Activated B cell treated with CpG ODN at 0.5 μM for 24 hours (primary cell): ENCODE measurements around the gene UBE2U. TPM values are rescaled to one million over a fixed set of nuclear protein-coding genes. Genes with fewer than 3 reads are reported as not detected.

ENCODE experiments used
- ATAC-seq: fragments of 200-7000 bp; cut with Tn5 transposase; one replicate; pipeline ENCODE4 v1.10.0; 2021; ENCODE audit warnings: low read depth, mild to moderate bottlenecking, moderate library complexity
- CTCF ChIA-PET: fragments of 350-600 bp; sonication (Branson Sonifier 250); formaldehyde crosslinking; loops from one replicate; lab custom pipeline; 2021; ENCODE audit warnings: antibody characterized with exemption; lab: Charles Lee
- POLR2A ChIA-PET: fragments of 350-600 bp; sonication (Branson Sonifier 250); formaldehyde crosslinking; loops from one replicate; lab custom pipeline; 2021; ENCODE audit warnings: antibody characterized with exemption; lab: Charles Lee
- DNase-seq: peaks from one replicate; pipeline ENCODE4 v3.0.0; 2022
- H3K27ac Mint-ChIP-seq: one replicate; pipeline ENCODE4 v1.8.0; 2020; ENCODE audit warnings: mixed read lengths
- H3K27me3 Mint-ChIP-seq: one replicate; pipeline ENCODE4 v1.8.0; 2021; ENCODE audit warnings: mixed read lengths
- H3K36me3 Mint-ChIP-seq: one replicate; pipeline ENCODE4 v1.8.0; 2021; ENCODE audit warnings: low read depth, mixed read lengths
- H3K4me1 Mint-ChIP-seq: one replicate; pipeline ENCODE4 v1.8.0; 2021; ENCODE audit warnings: mixed read lengths
- H3K4me3 Mint-ChIP-seq: one replicate; pipeline ENCODE4 v1.8.0; 2020; ENCODE audit warnings: mild to moderate bottlenecking, mixed read lengths
- H3K9me3 Mint-ChIP-seq: one replicate; pipeline ENCODE4 v1.8.0; 2020; ENCODE audit warnings: mixed read lengths
- intact Hi-C: fragments of 100-400 bp; cut with micrococcal nuclease; formaldehyde crosslinking; loops from one replicate; pipeline ENCODE4 v1.15.1; 2024
- total RNA-seq: library from RNA; stranded (reverse); gene quantifications from 2 replicates; pipeline ENCODE4 v1.2.3, GENCODE V29; 2022
- TF ChIP-seq, protein P1 (sequence below): fragments of 200-600 bp; IDR thresholded peaks from one replicate; pipeline ENCODE4 v1.8.0; 2022; ENCODE audit warnings: antibody characterized with exemption, mild to moderate bottlenecking

The UBE2U gene
- total RNA-seq, 1 donor from 2014 or later = not detected

DNA sequence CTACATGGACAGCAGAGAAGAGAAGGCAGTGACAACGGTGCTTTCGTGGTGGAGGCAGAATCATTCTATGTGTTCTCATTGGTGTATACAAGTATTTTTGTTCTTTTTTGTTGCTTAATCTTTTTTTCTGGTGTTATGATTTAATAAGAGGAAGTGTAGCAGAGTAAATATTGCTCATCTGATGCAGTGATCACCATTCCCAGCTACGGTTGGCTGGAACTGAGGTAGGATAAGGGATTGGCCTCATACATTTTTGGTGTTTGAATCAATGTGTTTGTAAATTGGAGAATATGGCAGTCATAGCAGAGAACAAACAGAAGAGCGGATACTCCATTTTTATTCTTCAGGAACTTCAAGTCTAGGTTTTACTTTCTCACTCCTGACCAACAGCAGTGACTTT lies 76.6 kb downstream of the UBE2U start:
- TF ChIP-seq, protein P1, sequence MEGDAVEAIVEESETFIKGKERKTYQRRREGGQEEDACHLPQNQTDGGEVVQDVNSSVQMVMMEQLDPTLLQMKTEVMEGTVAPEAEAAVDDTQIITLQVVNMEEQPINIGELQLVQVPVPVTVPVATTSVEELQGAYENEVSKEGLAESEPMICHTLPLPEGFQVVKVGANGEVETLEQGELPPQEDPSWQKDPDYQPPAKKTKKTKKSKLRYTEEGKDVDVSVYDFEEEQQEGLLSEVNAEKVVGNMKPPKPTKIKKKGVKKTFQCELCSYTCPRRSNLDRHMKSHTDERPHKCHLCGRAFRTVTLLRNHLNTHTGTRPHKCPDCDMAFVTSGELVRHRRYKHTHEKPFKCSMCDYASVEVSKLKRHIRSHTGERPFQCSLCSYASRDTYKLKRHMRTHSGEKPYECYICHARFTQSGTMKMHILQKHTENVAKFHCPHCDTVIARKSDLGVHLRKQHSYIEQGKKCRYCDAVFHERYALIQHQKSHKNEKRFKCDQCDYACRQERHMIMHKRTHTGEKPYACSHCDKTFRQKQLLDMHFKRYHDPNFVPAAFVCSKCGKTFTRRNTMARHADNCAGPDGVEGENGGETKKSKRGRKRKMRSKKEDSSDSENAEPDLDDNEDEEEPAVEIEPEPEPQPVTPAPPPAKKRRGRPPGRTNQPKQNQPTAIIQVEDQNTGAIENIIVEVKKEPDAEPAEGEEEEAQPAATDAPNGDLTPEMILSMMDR = no peak
- Mint-ChIP-seq H3K4me3 (no peak overlapping the region), H3K36me3 (no peaks in the 10 kb centered on the region), H3K27me3 (no peaks in the 10 kb centered on the region), H3K27ac (no peak overlapping the region), H3K4me1 (no peaks in the 10 kb centered on the region), H3K9me3 (no peaks in the 10 kb centered on the region)
- ATAC-seq (no peak), DNase-seq (no peak)
- ChIA-PET POLR2A (no interaction called here), CTCF (no interaction called here)
- intact Hi-C loops = no loop called here

DNA sequence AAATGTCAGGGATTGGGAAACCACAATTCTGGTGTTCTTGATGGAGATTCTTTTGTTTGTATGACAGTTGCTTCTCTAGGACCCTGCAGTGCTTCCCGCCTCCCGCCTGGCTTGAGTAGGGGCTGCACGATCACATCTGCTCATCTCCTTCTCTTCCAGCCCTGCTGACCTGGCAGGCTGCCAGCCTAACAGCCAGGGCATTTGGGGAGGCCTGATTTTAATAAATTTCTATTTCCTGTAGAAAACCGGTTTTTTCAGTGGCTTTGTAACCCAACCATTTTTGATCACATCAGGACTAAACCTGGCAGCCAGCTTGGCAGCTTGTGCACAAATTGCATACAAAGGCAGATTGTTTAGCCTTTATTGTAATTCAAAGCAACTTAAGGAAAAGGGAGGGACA lies 78.9 kb downstream of the UBE2U start:
- ChIA-PET CTCF (no interaction called here), POLR2A (no interaction called here)
- no peaks in the 10 kb centered on the region for H3K27me3 Mint-ChIP-seq
- intact Hi-C loops = no loop called here
- H3K27ac Mint-ChIP-seq = no peak overlapping the region
- TF ChIP-seq, protein P1 = no peak
- DNase-seq (no peak), ATAC-seq (no peak)
- no peaks in the 10 kb centered on the region for H3K36me3 Mint-ChIP-seq
- no peaks in the 10 kb centered on the region for H3K4me1 Mint-ChIP-seq
- H3K4me3 Mint-ChIP-seq = no peak overlapping the region
- no peaks in the 10 kb centered on the region for H3K9me3 Mint-ChIP-seq

DNA sequence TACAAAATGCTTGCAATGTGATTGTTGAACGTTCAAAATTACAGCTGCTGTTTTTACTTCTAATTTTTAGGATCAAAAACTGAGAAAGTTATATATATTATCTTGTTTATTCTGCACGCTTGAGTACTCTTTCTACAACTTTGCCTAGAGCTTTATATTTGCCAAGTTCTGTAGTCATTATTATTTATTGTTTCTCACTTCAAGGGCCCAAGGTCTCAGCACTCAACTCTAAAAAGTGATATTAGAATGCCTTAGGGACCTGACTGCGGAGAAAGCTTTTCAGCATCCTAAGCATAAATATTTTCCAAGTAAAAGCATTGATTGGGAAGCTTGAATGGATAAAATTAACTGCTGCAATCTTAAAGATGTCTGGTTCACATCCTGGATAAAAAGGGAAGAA lies 83.6 kb downstream of the UBE2U start:
- peaks cover 11% of the 10 kb centered on the region for H3K27me3 Mint-ChIP-seq
- H3K9me3 Mint-ChIP-seq = no peaks in the 10 kb centered on the region
- TF ChIP-seq, protein P1 = no peak
- ATAC-seq (no peak), DNase-seq (no peak)
- no peak overlapping the region for H3K27ac Mint-ChIP-seq
- H3K4me1 Mint-ChIP-seq = no peaks in the 10 kb centered on the region
- POLR2A ChIA-PET = no interaction called here
- intact Hi-C loops = no loop called here
- CTCF ChIA-PET = no interaction called here
- H3K36me3 Mint-ChIP-seq = no peaks in the 10 kb centered on the region
- H3K4me3 Mint-ChIP-seq = no peak overlapping the region

DNA sequence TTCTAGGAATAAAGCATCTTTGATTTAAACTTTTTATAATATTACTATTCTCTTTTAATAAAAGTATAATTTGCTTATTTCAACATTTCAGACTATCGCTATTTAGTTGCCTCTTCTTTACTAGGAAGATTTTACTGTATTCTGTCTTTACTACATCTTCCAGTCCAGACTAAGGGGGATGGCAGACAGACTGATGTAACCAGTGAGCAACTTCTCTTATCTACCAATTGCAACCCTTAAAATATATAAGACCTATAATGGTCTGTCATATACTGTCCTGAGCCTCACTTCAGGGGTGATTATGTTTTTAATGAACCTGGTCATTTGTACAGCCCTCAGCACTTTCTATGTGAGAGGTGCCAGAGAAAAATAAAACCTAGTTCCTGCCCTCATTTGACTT lies 87.0 kb downstream of the UBE2U start:
- intact Hi-C loops = no loop called here

DNA sequence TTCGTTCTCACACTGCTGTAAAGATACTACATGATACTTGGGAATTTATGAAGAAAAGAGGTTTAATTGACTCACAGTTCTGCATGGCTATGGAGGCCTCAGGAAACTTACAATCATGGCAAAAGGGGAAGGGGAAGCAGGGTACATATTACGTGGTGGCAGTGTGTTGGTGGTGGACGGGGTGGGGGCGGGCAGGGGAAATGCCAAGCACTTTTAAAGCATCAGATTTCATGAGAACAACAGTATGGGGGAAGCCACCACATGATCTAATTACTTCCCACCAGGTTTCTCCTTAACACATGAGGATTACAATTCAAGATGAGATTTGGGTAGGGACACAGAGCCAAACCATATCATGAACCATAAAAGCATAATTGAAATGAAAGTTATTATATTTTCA lies 88.5 kb downstream of the UBE2U start:
- peaks cover 20% of the 10 kb centered on the region for H3K27me3 Mint-ChIP-seq
- no peak overlapping the region for H3K4me3 Mint-ChIP-seq
- ChIA-PET POLR2A (no interaction called here), CTCF (no interaction called here)
- no peak overlapping the region for H3K27ac Mint-ChIP-seq
- TF ChIP-seq, protein P1 = no peak
- ATAC-seq = no peak
- H3K4me1 Mint-ChIP-seq = no peaks in the 10 kb centered on the region
- DNase-seq = no peak
- peaks cover 4% of the 10 kb centered on the region for H3K9me3 Mint-ChIP-seq
- no peaks in the 10 kb centered on the region for H3K36me3 Mint-ChIP-seq
- intact Hi-C loops = no loop called here

More for the DNA sequence above, 87.0 kb downstream of the UBE2U start:
- no peak overlapping the region for H3K4me3 Mint-ChIP-seq
- POLR2A ChIA-PET = no interaction called here
- H3K9me3 Mint-ChIP-seq = peaks cover 4% of the 10 kb centered on the region
- CTCF ChIA-PET = no interaction called here
- H3K27me3 Mint-ChIP-seq = peaks cover 16% of the 10 kb centered on the region
- DNase-seq (no peak), ATAC-seq (no peak)
- H3K4me1 Mint-ChIP-seq = no peaks in the 10 kb centered on the region
- TF ChIP-seq, protein P1 = no peak
- no peak overlapping the region for H3K27ac Mint-ChIP-seq
- no peaks in the 10 kb centered on the region for H3K36me3 Mint-ChIP-seq
